HCT116 (cell line): ENCODE measurements around the gene ANGPT4. TPM values are rescaled to one million over a fixed set of nuclear protein-coding genes. Genes with fewer than 3 reads are reported as not detected.

Experiments
- ATAC-seq: fragments of 200-7000 bp; cut with Tn5 transposase; 2 replicates; pipeline ENCODE4 v1.9.1; 2020; ENCODE audit warnings: mild to moderate bottlenecking, moderate library complexity
- BruUV-seq: library from RNA; stranded (reverse); fragments of 400-500 nt; replicated peaks from 2 replicates; lab custom pipeline; 2021; lab: Mats Ljungman, UMichigan
- CTCF ChIA-PET: fragments of 300-600 bp; sonication (Branson Sonifier 250); formaldehyde crosslinking; loops from one replicate; lab custom pipeline; 2021; ENCODE audit warnings: antibody characterized with exemption; lab: Charles Lee
- POLR2A ChIA-PET: fragments of 300-600, 350-600 bp; sonication (Branson Sonifier 250); formaldehyde crosslinking; loops from one replicate; lab custom pipeline; 2021; ENCODE audit warnings: antibody characterized with exemption; lab: Charles Lee
- RAD21 ChIA-PET, 2 experiments: fragments of 300-600 bp; sonication (Branson Sonifier 250); formaldehyde crosslinking; loops; one replicate each; lab custom pipeline; 2023; ENCODE audit warnings: low total read pairs in 2 of 2; ENCODE audit not compliant: uncharacterized antibody in 2 of 2, unreplicated experiment in 2 of 2, low non-redundant PET in 1 of 2; lab: Charles Lee
- DNase-seq: peaks from one replicate; pipeline ENCODE4 v3.0.0-alpha.2; 2010; ENCODE audit warnings: low read depth, low spot score
- H2AFZ ChIP-seq: fragments of 200-600 bp; shearing (Covaris generic), sonication (generic); 2 replicates; pipeline ENCODE4 v1.6.1; 2017; ENCODE audit warnings: low read depth, mixed run types, mixed read lengths, antibody characterized with exemption, low read length; ENCODE audit not compliant: poor library complexity, severe bottlenecking
- H3K27ac ChIP-seq: 2 replicates; pipeline ENCODE4 v1.5.1; 2012; ENCODE audit warnings: low read depth, low read length
- H3K27me3 ChIP-seq: fragments of 200-600 bp; sonication (generic); 2 replicates; pipeline ENCODE4 v1.6.1; 2016; ENCODE audit warnings: mixed run types, low read length, mixed read lengths; ENCODE audit not compliant: insufficient read depth
- H3K36me3 ChIP-seq, 2 experiments: fragments of 200-500 bp in 1 of 2; fragments of 200-600 bp in 1 of 2; sonication (Bioruptor generic) in 1 of 2; sonication (generic) in 1 of 2; 2 replicates each; pipeline versions ENCODE4 v1.5.1 to v1.6.1; 2014 to 2016; ENCODE audit warnings: low read length in 2 of 2, inconsistent platforms in 1 of 2, mixed read lengths in 1 of 2, mixed run types in 1 of 2; ENCODE audit not compliant: insufficient read depth in 2 of 2, control insufficient read depth in 1 of 2
- H3K4me1 ChIP-seq, 2 experiments: fragments of 200-600 bp in 1 of 2; sonication (generic) in 1 of 2; 2 replicates each; pipeline versions ENCODE4 v1.5.1 to v1.6.1; 2012 to 2017; ENCODE audit warnings: low read length in 2 of 2, inconsistent platforms in 1 of 2, mild to moderate bottlenecking in 1 of 2, mixed read lengths in 1 of 2, mixed run types in 1 of 2, moderate library complexity in 1 of 2; ENCODE audit not compliant: insufficient read depth in 2 of 2, control insufficient read depth in 1 of 2
- H3K4me2 ChIP-seq: fragments of 200-600 bp; sonication (generic); 2 replicates; pipeline ENCODE4 v1.6.1; 2017; ENCODE audit warnings: mixed run types, low read length, mixed read lengths
- H3K4me3 ChIP-seq, 2 experiments: fragments of 200-600 bp in 1 of 2; sonication (generic) in 1 of 2; replicated peaks in 1 of 2; 2 replicates each; pipeline ENCODE4 v1.5.1; 2011 to 2016; ENCODE audit warnings: low read length in 2 of 2, control low read depth in 1 of 2, low read depth in 1 of 2, mild to moderate bottlenecking in 1 of 2, mixed read lengths in 1 of 2, mixed run types in 1 of 2
- H3K79me2 ChIP-seq: fragments of 200-600 bp; sonication (generic); 2 replicates; pipeline ENCODE4 v1.6.1; 2017; ENCODE audit warnings: mild to moderate bottlenecking, mixed run types, low read length, moderate library complexity, mixed read lengths; ENCODE audit not compliant: insufficient read depth
- H3K9ac ChIP-seq: fragments of 200-600 bp; sonication (generic); 2 replicates; pipeline ENCODE4 v1.6.1; 2016; ENCODE audit warnings: low read length, mixed read lengths
- H3K9me2 ChIP-seq: fragments of 200-600 bp; sonication (generic), shearing (Covaris generic); 2 replicates; pipeline ENCODE4 v1.6.1; 2017; ENCODE audit warnings: mixed run types, mild to moderate bottlenecking, moderate library complexity; ENCODE audit not compliant: insufficient read depth
- H3K9me3 ChIP-seq, 2 experiments: fragments of 200-500 bp in 1 of 2; fragments of 200-600 bp in 1 of 2; sonication (Bioruptor generic) in 1 of 2; sonication (generic) in 1 of 2; 2 replicates each; pipeline ENCODE4 v1.6.1; 2014 to 2017; ENCODE audit warnings: low read length in 2 of 2, mixed read lengths in 2 of 2, inconsistent platforms in 1 of 2, low read depth in 1 of 2, mild to moderate bottlenecking in 1 of 2, mixed run types in 1 of 2, moderate library complexity in 1 of 2; ENCODE audit not compliant: control insufficient read depth in 1 of 2, insufficient read depth in 1 of 2
- H4K20me1 ChIP-seq: fragments of 200-600 bp; sonication (generic), shearing (Covaris generic); 2 replicates; pipeline ENCODE4 v1.6.1; 2017; ENCODE audit warnings: mixed run types, mild to moderate bottlenecking, moderate library complexity; ENCODE audit not compliant: insufficient read depth
- CBX3 ChIP-seq: IDR thresholded peaks from 2 replicates; pipeline ENCODE4 v1.6.1; 2012; ENCODE audit warnings: low read depth
- CEBPB ChIP-seq: IDR thresholded peaks from 2 replicates; pipeline ENCODE4 v1.6.1; 2012; ENCODE audit warnings: low read depth
- CTCF ChIP-seq, 3 experiments: fragments of 200-600 bp in 1 of 3; sonication (generic) in 1 of 3; IDR thresholded peaks in 2 of 3; conservative IDR thresholded peaks in 1 of 3; 2 replicates each; pipeline ENCODE4 v1.5.1; 2012 to 2017; ENCODE audit warnings: low read depth in 2 of 3, low read length in 2 of 3, antibody characterized with exemption in 1 of 3, borderline replicate concordance in 1 of 3, control low read depth in 1 of 3, mild to moderate bottlenecking in 1 of 3, mixed read lengths in 1 of 3, mixed run types in 1 of 3, moderate library complexity in 1 of 3; ENCODE audit not compliant: insufficient read depth in 1 of 3
- EGR1 ChIP-seq: IDR thresholded peaks from 2 replicates; pipeline ENCODE4 v1.6.1; 2012; ENCODE audit warnings: low read depth
- ELF1 ChIP-seq: IDR thresholded peaks from 2 replicates; pipeline ENCODE4 v1.6.1; 2012; ENCODE audit warnings: low read depth, borderline replicate concordance
- EZH2 ChIP-seq: fragments of 200-600 bp; sonication (generic); IDR thresholded peaks from 2 replicates; pipeline ENCODE4 v1.6.1; 2017; ENCODE audit warnings: antibody characterized with exemption, mixed run types
- EZH2phosphoT487 ChIP-seq: fragments of 200-600 bp; IDR thresholded peaks from 2 replicates; pipeline ENCODE4 v1.6.1; 2018; ENCODE audit warnings: antibody characterized with exemption, borderline replicate concordance
- FOSL1 ChIP-seq: IDR thresholded peaks from 2 replicates; pipeline ENCODE4 v1.6.1; 2012; ENCODE audit warnings: low read depth
- JUND ChIP-seq: IDR thresholded peaks from 2 replicates; pipeline ENCODE4 v1.6.1; 2012
- MAX ChIP-seq: IDR thresholded peaks from 2 replicates; pipeline ENCODE4 v1.6.1; 2012
- POLR2A ChIP-seq: IDR thresholded peaks from 2 replicates; pipeline ENCODE4 v1.7.0; 2011; ENCODE audit warnings: borderline replicate concordance; ENCODE audit not compliant: insufficient read depth, insufficient read length; ENCODE audit errors: extremely low read depth
- SIN3A ChIP-seq: IDR thresholded peaks from 2 replicates; pipeline ENCODE4 v1.6.1; 2012; ENCODE audit warnings: low read depth
- SP1 ChIP-seq: IDR thresholded peaks from 2 replicates; pipeline ENCODE4 v1.6.1; 2012; ENCODE audit warnings: low read depth
- SRF ChIP-seq: IDR thresholded peaks from 2 replicates; pipeline ENCODE4 v1.6.1; 2012; ENCODE audit warnings: low read depth
- TCF7L2 ChIP-seq: IDR thresholded peaks from 2 replicates; pipeline ENCODE4 v1.7.0; 2011; ENCODE audit warnings: borderline replicate concordance, inconsistent platforms; ENCODE audit not compliant: insufficient read depth, insufficient read length; ENCODE audit errors: extremely low read depth
- YY1 ChIP-seq: IDR thresholded peaks from 2 replicates; pipeline ENCODE4 v1.6.1; 2011; ENCODE audit warnings: low read length, low read depth, moderate library complexity, mild to moderate bottlenecking; ENCODE audit not compliant: insufficient replicate concordance; ENCODE audit errors: extremely low read depth
- intact Hi-C: fragments of 100-400 bp; cut with micrococcal nuclease; formaldehyde crosslinking; loops from 2 replicates; pipeline ENCODE4 v1.10.0; 2022
- total RNA-seq: library from RNA; stranded (reverse); gene quantifications from one replicate; pipeline ENCODE4 v1.2.1, GENCODE V29; 2021; ENCODE audit not compliant: unreplicated experiment
- TF ChIP-seq, protein P1 (sequence below): IDR thresholded peaks from 2 replicates; pipeline ENCODE4 v1.6.1; 2011; ENCODE audit warnings: mild to moderate bottlenecking, low read length, moderate library complexity; ENCODE audit not compliant: insufficient replicate concordance; ENCODE audit errors: extremely low read depth

The ANGPT4 gene
- total RNA-seq, 1 experiment from 2014 or later = not detected

GRCh38 chr20:820323-820953 is 95.7 kb downstream of the ANGPT4 start:
- H3K9me2 ChIP-seq = no peaks in the 10 kb centered on the region
- CTCF ChIA-PET = no interaction called here
- H2AFZ ChIP-seq = no peak overlapping the region
- H3K4me2 ChIP-seq = no peak overlapping the region
- H3K9ac ChIP-seq = no peak overlapping the region
- H3K4me3 ChIP-seq = no peak overlapping the region
- TF ChIP-seq EZH2phosphoT487 (no peak), JUND (no peak), CTCF (IDR thresholded peaks at IDR 0.05 in 2 of 3, conservative IDR thresholded peaks at IDR 0.05 in 1 of 3; ENCODE audit: borderline replicate concordance in 1 of 3, insufficient read depth in 1 of 3, low read depth in 2 of 3, low read length in 2 of 3) (no peak), SP1 (no peak), SIN3A (no peak), FOSL1 (no peak), CBX3 (no peak), EGR1 (no peak), SRF (no peak), TCF7L2 (no peak), ELF1 (no peak), MAX (no peak), EZH2 (no peak), POLR2A (no peak), YY1 (no peak), CEBPB (no peak)
- TF ChIP-seq, protein P1, sequence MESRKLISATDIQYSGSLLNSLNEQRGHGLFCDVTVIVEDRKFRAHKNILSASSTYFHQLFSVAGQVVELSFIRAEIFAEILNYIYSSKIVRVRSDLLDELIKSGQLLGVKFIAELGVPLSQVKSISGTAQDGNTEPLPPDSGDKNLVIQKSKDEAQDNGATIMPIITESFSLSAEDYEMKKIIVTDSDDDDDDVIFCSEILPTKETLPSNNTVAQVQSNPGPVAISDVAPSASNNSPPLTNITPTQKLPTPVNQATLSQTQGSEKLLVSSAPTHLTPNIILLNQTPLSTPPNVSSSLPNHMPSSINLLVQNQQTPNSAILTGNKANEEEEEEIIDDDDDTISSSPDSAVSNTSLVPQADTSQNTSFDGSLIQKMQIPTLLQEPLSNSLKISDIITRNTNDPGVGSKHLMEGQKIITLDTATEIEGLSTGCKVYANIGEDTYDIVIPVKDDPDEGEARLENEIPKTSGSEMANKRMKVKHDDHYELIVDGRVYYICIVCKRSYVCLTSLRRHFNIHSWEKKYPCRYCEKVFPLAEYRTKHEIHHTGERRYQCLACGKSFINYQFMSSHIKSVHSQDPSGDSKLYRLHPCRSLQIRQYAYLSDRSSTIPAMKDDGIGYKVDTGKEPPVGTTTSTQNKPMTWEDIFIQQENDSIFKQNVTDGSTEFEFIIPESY = no peak
- POLR2A ChIA-PET = no interaction called here
- DNase-seq (no peak), ATAC-seq (no peak)
- no peak overlapping the region for H3K27ac ChIP-seq
- intact Hi-C loops = no loop called here
- no peaks in the 10 kb centered on the region for H3K36me3 ChIP-seq
- no peaks in the 10 kb centered on the region for H3K27me3 ChIP-seq
- peaks cover 8 to 16% of the 10 kb centered on the region in 2 experiments for H3K4me1 ChIP-seq
- RAD21 ChIA-PET = no interaction called here
- H4K20me1 ChIP-seq = no peaks in the 10 kb centered on the region
- no TSS peak for BruUV-seq
- H3K9me3 ChIP-seq = no peaks in the 10 kb centered on the region
- no peaks in the 10 kb centered on the region for H3K79me2 ChIP-seq
